Measurements from ENCODE around the gene DMD.

Gene DMD

GRCh38 chrX:31805781-31806180, 1405.6 kb downstream of the DMD start:
- Histone ChIP-seq H3K4me3 (ENCODE audit: low read depth, low read length) (no peak overlapping the region), H3K36me3 (replicated peaks) (no peaks in the 10 kb centered on the region), H3K27me3 (replicated peaks) (no peaks in the 10 kb centered on the region), H3K27ac (no peak overlapping the region)
- in situ Hi-C loops (cut with HindIII; ENCODE audit: low pct_ligation_motif_present, low sequenced_read_pairs), result no loop called here
- no peak for DNase-seq
- TF ChIP-seq CTCF (IDR thresholded peaks at IDR 0.05; ENCODE audit: low read depth, low read length, missing control alignments), result no peak

GRCh38 chrX:31800219-31800618, 1411.1 kb downstream of the DMD start:
- no peak overlapping the region for H3K27ac ChIP-seq
- no peaks in the 10 kb centered on the region for H3K27me3 ChIP-seq (replicated peaks)
- no peak for DNase-seq
- TF ChIP-seq CTCF (IDR thresholded peaks at IDR 0.05; ENCODE audit: low read depth, low read length, missing control alignments), result no peak
- no peaks in the 10 kb centered on the region for H3K36me3 ChIP-seq (replicated peaks)
- H3K4me3 ChIP-seq (ENCODE audit: low read depth, low read length), result no peak overlapping the region
- in situ Hi-C loops (cut with HindIII; ENCODE audit: low pct_ligation_motif_present, low sequenced_read_pairs), result no loop called here

- Histone ChIP-seq H3K27me3 (replicated peaks) (no peaks in the 10 kb centered on the region), H3K36me3 (replicated peaks) (no peaks in the 10 kb centered on the region)
- in situ Hi-C loops (cut with HindIII; ENCODE audit: low pct_ligation_motif_present, low sequenced_read_pairs), result no loop called here
Measured at GRCh38 chrX:31796624-31797023, 1414.7 kb downstream of the DMD start.

GRCh38 chrX:31747411-31747810, 1463.9 kb downstream of the DMD start:
- no peak overlapping the region for H3K4me3 ChIP-seq (ENCODE audit: low read depth, low read length)
- no peak for DNase-seq
- TF ChIP-seq CTCF (IDR thresholded peaks at IDR 0.05; ENCODE audit: low read depth, low read length, missing control alignments), result no peak
- in situ Hi-C loops (cut with HindIII; ENCODE audit: low pct_ligation_motif_present, low sequenced_read_pairs), result no loop called here
- H3K27me3 ChIP-seq (replicated peaks), result no peaks in the 10 kb centered on the region
- H3K36me3 ChIP-seq (replicated peaks), result no peaks in the 10 kb centered on the region
- no peak overlapping the region for H3K27ac ChIP-seq

More at GRCh38 chrX:31796624-31797023, 1414.7 kb downstream of the DMD start:
- Histone ChIP-seq H3K27ac (no peak overlapping the region), H3K4me3 (ENCODE audit: low read depth, low read length) (no peak overlapping the region)
- no peak for DNase-seq
- TF ChIP-seq CTCF (IDR thresholded peaks at IDR 0.05; ENCODE audit: low read depth, low read length, missing control alignments), result no peak

- no peak overlapping the region for H3K27ac ChIP-seq
- H3K36me3 ChIP-seq (replicated peaks), result no peaks in the 10 kb centered on the region
- H3K27me3 ChIP-seq (replicated peaks), result no peaks in the 10 kb centered on the region
- no peak overlapping the region for H3K4me3 ChIP-seq (ENCODE audit: low read depth, low read length)
- DNase-seq, result no peak
- in situ Hi-C loops (cut with HindIII; ENCODE audit: low pct_ligation_motif_present, low sequenced_read_pairs), result no loop called here
- no peak for TF ChIP-seq CTCF (IDR thresholded peaks at IDR 0.05; ENCODE audit: low read depth, low read length, missing control alignments)
Measured at GRCh38 chrX:31743004-31743403, 1468.3 kb downstream of the DMD start.

- H3K27me3 ChIP-seq (replicated peaks), result no peaks in the 10 kb centered on the region
- H3K4me3 ChIP-seq (ENCODE audit: low read depth, low read length), result no peak overlapping the region
- DNase-seq, result no peak
- H3K27ac ChIP-seq, result no peak overlapping the region
- in situ Hi-C loops (cut with HindIII; ENCODE audit: low pct_ligation_motif_present, low sequenced_read_pairs), result no loop called here
- TF ChIP-seq CTCF (IDR thresholded peaks at IDR 0.05; ENCODE audit: low read depth, low read length, missing control alignments), result no peak
- no peaks in the 10 kb centered on the region for H3K36me3 ChIP-seq (replicated peaks)
Measured at GRCh38 chrX:31717474-31717873, 1493.9 kb downstream of the DMD start.

Measured in brain microvascular endothelial cell (primary cell).